Measurements from ENCODE around the gene TSN. TPM values are rescaled to one million over a fixed set of nuclear protein-coding genes. Genes with fewer than 3 reads are reported as not detected.

Gene TSN
- total and polyA plus RNA-seq, 10 of the 15 experiments (the other 5 are each of a cell fraction or from before 2014, with no cell fraction given), result 45.6 to 102 (median 59.2) TPM

- no peak for TF ChIP-seq CREM (IDR thresholded peaks at IDR 0.05; ENCODE audit: low read depth)
- no peak for TF ChIP-seq ATF2 (IDR thresholded peaks at IDR 0.05; ENCODE audit: low read length)
- no peak for TF ChIP-seq BRCA1 (IDR thresholded peaks at IDR 0.05; ENCODE audit: low read depth, low read length)
- TF ChIP-seq SUZ12 (IDR thresholded peaks at IDR 0.05; ENCODE audit: unreplicated experiment), result no peak
- no peak for TF ChIP-seq NFIC (IDR thresholded peaks at IDR 0.05; ENCODE audit: low read depth, low read length)
- TF ChIP-seq TARDBP (IDR thresholded peaks at IDR 0.05; ENCODE audit: borderline replicate concordance), result no peak
- TF ChIP-seq E2F4 (IDR thresholded peaks at IDR 0.05; ENCODE audit: low read depth, low read length), result no peak
- POLR2A ChIA-PET, result no interaction called here
- Histone ChIP-seq H3K4me3 (no peak overlapping the region), H3K27ac (ENCODE audit: control insufficient read depth, insufficient read depth) (no peak overlapping the region), H3K4me2 (ENCODE audit: control insufficient read depth, insufficient read depth) (no peak overlapping the region), H3K9me3 (replicated peaks; ENCODE audit: control insufficient read depth, insufficient read depth, low read length) (no peaks in the 10 kb centered on the region), H3K79me2 (ENCODE audit: control insufficient read depth, insufficient read depth, low read length) (no peaks in the 10 kb centered on the region), H4K20me1 (ENCODE audit: control insufficient read depth, insufficient read depth) (no peaks in the 10 kb centered on the region), H3K9ac (ENCODE audit: control insufficient read depth, insufficient read depth, low read length) (no peak overlapping the region), H2AFZ (ENCODE audit: control insufficient read depth, low read depth, low read length) (no peak overlapping the region), H3K27me3 (replicated peaks in 1 of 2; ENCODE audit: control insufficient read depth in 2 of 2, insufficient read depth in 2 of 2, low read length in 1 of 2) (no peaks in the 10 kb centered on the region), H3K4me1 (ENCODE audit: control insufficient read depth, insufficient read depth, low read length) (no peaks in the 10 kb centered on the region), H3K36me3 (ENCODE audit: control insufficient read depth in 2 of 2, insufficient read depth in 2 of 2, low read length in 1 of 2) (no peaks in the 10 kb centered on the region)
- ATAC-seq (no peak), FAIRE-seq (no peak), DNase-seq (ENCODE audit: low read depth, low spot score) (no peak)
- SMC1A ChIA-PET (ENCODE audit: uncharacterized antibody, unreplicated experiment), result interaction anchor here (0.9 to 2.4 kb wide), 8 partner anchors 19 to 315 kb away, joined by 3 to 16 read pairs (median 4); partner anchors contain the start of genes NIFK and RNU4ATAC
- WGBS (ENCODE audit: insufficient coverage, insufficient replicate concordance, low lambda C conversion rate, missing lambda C conversion rate), result 80% methylated on average over 6 of the region's 6 CpGs
- intact Hi-C loops (cut with micrococcal nuclease; ENCODE audit: unreplicated experiment), result loop anchor here (5.0 kb wide), 2 partner anchors 70 to 120 kb away; partner anchors contain the start of gene CLASP1
- RAD21 ChIA-PET (ENCODE audit: unreplicated experiment), result interaction anchor here (1.0 to 3.5 kb wide), 6 partner anchors 18 to 315 kb away, joined by 3 to 16 read pairs (median 6); partner anchors contain the start of gene RNU4ATAC
- BruUV-seq (replicated peaks), result no TSS peak
- in situ Hi-C loops (cut with MboI), result loop anchor here (5.0 to 25.0 kb wide), 3 partner anchors 180 to 630 kb away; no protein-coding TSS in a partner anchor
- CTCF ChIA-PET, result interaction anchor here (1.1 to 6.9 kb wide), 7 partner anchors 69 to 314 kb away, joined by 4 to 62 read pairs (median 5); partner anchors contain the start of gene RNU4ATAC
These were observed 37.9 kb upstream of the TSN start for GRCh38 chr2:121717529-121717928.
